HepG2 (cell line): Measurements from ENCODE around the gene EPN3. TPM values are rescaled to one million over a fixed set of nuclear protein-coding genes. Genes with fewer than 3 reads are reported as not detected.

Experiments
- ATF3 ChIP-seq: sonication (generic); formaldehyde crosslinking; IDR thresholded peaks from 2 replicates; pipeline ENCODE4 v1.4.0; 2020; ENCODE audit warnings: missing genetic modification reagents
- CHD2 ChIP-seq: IDR thresholded peaks from 2 replicates; pipeline ENCODE4 v1.6.1; 2011; ENCODE audit warnings: low read depth, low read length, improper control_type of control experiment
- ETV5 ChIP-seq: IDR thresholded peaks from 2 replicates; pipeline ENCODE4 v1.6.1; 2018; ENCODE audit warnings: missing biosample characterization, missing genetic modification reagents, inconsistent platforms, borderline replicate concordance
- FOXP4 ChIP-seq: sonication (generic); formaldehyde crosslinking; IDR thresholded peaks from 2 replicates; pipeline ENCODE4 v1.4.0; 2020; ENCODE audit warnings: missing genetic modification reagents
- GABPA ChIP-seq, 2 experiments: IDR thresholded peaks; 2 replicates each; pipeline ENCODE4 v1.6.1; 2011 to 2016; ENCODE audit warnings: low read depth in 2 of 2, low read length in 1 of 2, missing biosample characterization in 1 of 2, missing genetic modification characterization in 1 of 2
- JUNB ChIP-seq: sonication (generic); formaldehyde crosslinking; IDR thresholded peaks from 2 replicates; pipeline ENCODE4 v1.8.0; 2022; ENCODE audit warnings: missing genetic modification reagents, mild to moderate bottlenecking, borderline replicate concordance
- KLF11 ChIP-seq: IDR thresholded peaks from 2 replicates; pipeline ENCODE4 v1.6.1; 2016; ENCODE audit warnings: missing compliant biosample characterization
- MTERF4 ChIP-seq: sonication (generic); formaldehyde crosslinking; IDR thresholded peaks from 2 replicates; pipeline ENCODE4 v1.8.0; 2023; ENCODE audit warnings: mild to moderate bottlenecking, missing genetic modification reagents
- NCOA2 ChIP-seq: sonication (generic); formaldehyde crosslinking; IDR thresholded peaks from 2 replicates; pipeline ENCODE4 v1.8.0; 2022; ENCODE audit warnings: inconsistent platforms
- PRDM15 ChIP-seq: sonication (generic); formaldehyde crosslinking; IDR thresholded peaks from 2 replicates; pipeline ENCODE4 v1.4.0; 2020; ENCODE audit warnings: missing genetic modification reagents
- RAD21 ChIP-seq: fragments of 450-650 bp; formaldehyde crosslinking; IDR thresholded peaks from 2 replicates; pipeline ENCODE4 v1.5.0; 2020; ENCODE audit warnings: mild to moderate bottlenecking
- RCOR2 ChIP-seq: IDR thresholded peaks from 2 replicates; pipeline ENCODE4 v1.6.1; 2016; ENCODE audit warnings: missing biosample characterization, missing genetic modification reagents
- ZNF232 ChIP-seq: sonication (generic); formaldehyde crosslinking; IDR thresholded peaks from 2 replicates; pipeline ENCODE4 v1.4.0; 2020; ENCODE audit warnings: missing genetic modification reagents, borderline replicate concordance
- ZNF687 ChIP-seq: sonication (generic); formaldehyde crosslinking; IDR thresholded peaks from 2 replicates; pipeline ENCODE4 v1.5.1; 2020; ENCODE audit warnings: mild to moderate bottlenecking, missing genetic modification reagents, moderate library complexity
- ZNF7 ChIP-seq: IDR thresholded peaks from 2 replicates; pipeline ENCODE4 v1.6.1; 2016; ENCODE audit warnings: missing biosample characterization, missing genetic modification reagents
- ZSCAN31 ChIP-seq: sonication (generic); formaldehyde crosslinking; IDR thresholded peaks from 2 replicates; pipeline ENCODE4 v1.5.0; 2020; ENCODE audit warnings: low read depth, mild to moderate bottlenecking, missing genetic modification reagents
- polyA plus RNA-seq, 8 experiments: library from polyadenylated mRNA; depleted of rRNA in 3 of 8; stranded (reverse) in 7 of 8; unstranded in 1 of 8; fragments of >200 nt; fragmentation: Illumina TruSeq in 4 of 8; extraction: Trizol in 4 of 8; gene quantifications; 2 replicates each; pipeline versions ENCODE4 v1.2.1 to v1.2.3, GENCODE V29; 2011 to 2016; ENCODE audit warnings: low read depth in 4 of 8, missing spikeins in 1 of 8, mixed read lengths in 1 of 8; ENCODE audit not compliant: insufficient read depth in 1 of 8
- total RNA-seq, 5 experiments: library from RNA; depleted of rRNA; stranded (reverse); fragments of >200 nt; fragmentation: Illumina TruSeq; extraction: Trizol; gene quantifications; 2 replicates each; pipeline ENCODE4 v1.2.3, GENCODE V29; 2016; ENCODE audit warnings: low read depth in 1 of 5

Gene EPN3
- total and polyA plus RNA-seq, 2 of the 13 experiments (the other 11 are each of a cell fraction or from before 2014, with no cell fraction given): 0.11 to 0.95 TPM

- TF ChIP-seq ZNF687 (CRISPR knock-in tag) (peak; percentile 92), RAD21 (CRISPR knock-in tag) (peak; percentile 75; the same call in 1 of the 2 replicates), KLF11 (CRISPR knock-in tag) (peak; percentile 69), PRDM15 (CRISPR knock-in tag) (peak; percentile 80), RCOR2 (CRISPR knock-in tag) (peak; percentile 87), ZSCAN31 (CRISPR knock-in tag) (peak; percentile 66; the same call in 1 of the 2 replicates), CHD2 (0 out of 2 replicates have a peak, but pooled peaks have one; percentile 21), ZNF232 (CRISPR knock-in tag) (peak; percentile 94), ETV5 (CRISPR knock-in tag) (peak; percentile 43; the same call in 1 of the 2 replicates), GABPA (IDR thresholded peaks at IDR 0.05; ENCODE audit: low read depth, low read length) (no peak), GABPA (CRISPR knock-in tag; IDR thresholded peaks at IDR 0.05; ENCODE audit: low read depth) (no peak), JUNB (CRISPR knock-in tag) (no peak), MTERF4 (CRISPR knock-in tag) (peak; percentile 43; the same call in 1 of the 2 replicates), NCOA2 (CRISPR knock-in tag) (peak; percentile 94), FOXP4 (CRISPR knock-in tag) (peak; percentile 87), ATF3 (CRISPR knock-in tag) (peak; percentile 64; the same call in 1 of the 2 replicates), ZNF7 (CRISPR knock-in tag) (no peak)
These were observed 10.6 kb downstream of the EPN3 start (continued) for GRCh38 chr17:50542795-50543774.
